Activated CD4-positive, alpha-beta T cell treated with anti-CD3 and anti-CD28 coated beads for 48 hours (primary cell): ENCODE data around the gene ANK2.

Experiments used
- DNase-seq: peaks from one replicate; pipeline ENCODE4 v3.0.0-alpha.2; 2020

The ANK2 gene

GRCh38 chr4:113049421-113050370 lies at the start of gene ANK2:
TSS of gene ANK2 (plus strand) at chr4:113049653. CDS start at chr4:113049729, 76 bp downstream.
- no peak for DNase-seq

- DNase-seq: no peak
These were observed 45.6 kb upstream of the ANK2 start for GRCh38 chr4:113003841-113004240.

DNA sequence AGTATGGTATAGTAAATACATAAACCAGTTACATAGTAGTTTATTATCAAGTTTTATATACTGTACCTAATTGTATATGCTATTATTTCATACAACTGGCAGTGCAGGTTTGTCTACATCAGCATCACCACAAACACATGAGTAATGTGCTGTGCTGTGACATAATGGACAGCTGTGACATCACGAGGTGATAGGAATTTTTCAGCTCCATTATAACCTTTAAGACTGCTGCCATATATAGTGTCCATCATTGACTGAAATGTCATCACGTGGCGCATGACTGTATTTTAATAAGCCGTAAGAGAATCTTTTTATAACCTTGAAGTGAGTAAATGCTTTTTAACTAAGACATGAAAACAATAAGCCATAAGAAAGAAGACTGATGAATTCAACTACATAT lies 44.8 kb upstream of the ANK2 start:
- DNase-seq: no peak

- no peak for DNase-seq
These were observed 42.8 kb upstream of the ANK2 start for GRCh38 chr4:113006632-113007031.

GRCh38 chr4:113007151-113007550 lies 42.3 kb upstream of the ANK2 start:
- no peak for DNase-seq

DNA sequence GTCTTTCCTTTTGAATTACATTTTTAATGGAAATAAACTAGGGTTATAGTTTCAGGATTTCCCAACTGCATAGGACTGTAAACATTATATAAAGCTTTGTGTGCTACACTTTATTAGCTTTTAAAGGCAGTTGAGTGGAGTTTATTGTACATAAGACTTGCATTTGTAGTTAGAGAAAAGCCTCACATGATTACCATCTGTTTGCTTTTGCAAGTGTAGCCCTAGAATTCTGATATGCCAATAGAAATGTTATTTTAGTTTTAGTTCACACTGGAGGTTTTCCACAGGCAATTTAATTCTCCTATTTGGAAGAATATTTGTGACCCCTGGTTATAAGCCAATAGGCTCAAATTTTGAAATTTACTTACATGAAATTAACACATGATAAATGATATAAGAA lies 41.3 kb upstream of the ANK2 start:
- no peak for DNase-seq

GRCh38 chr4:113008716-113009115 lies 40.7 kb upstream of the ANK2 start:
- no peak for DNase-seq

- DNase-seq: no peak
These were observed 40.0 kb upstream of the ANK2 start for GRCh38 chr4:113009461-113009860.

GRCh38 chr4:113012122-113012725 lies 37.2 kb upstream of the ANK2 start:
- DNase-seq: no peak

- no peak for DNase-seq
These were observed 36.7 kb upstream of the ANK2 start for GRCh38 chr4:113012786-113013185.

DNA sequence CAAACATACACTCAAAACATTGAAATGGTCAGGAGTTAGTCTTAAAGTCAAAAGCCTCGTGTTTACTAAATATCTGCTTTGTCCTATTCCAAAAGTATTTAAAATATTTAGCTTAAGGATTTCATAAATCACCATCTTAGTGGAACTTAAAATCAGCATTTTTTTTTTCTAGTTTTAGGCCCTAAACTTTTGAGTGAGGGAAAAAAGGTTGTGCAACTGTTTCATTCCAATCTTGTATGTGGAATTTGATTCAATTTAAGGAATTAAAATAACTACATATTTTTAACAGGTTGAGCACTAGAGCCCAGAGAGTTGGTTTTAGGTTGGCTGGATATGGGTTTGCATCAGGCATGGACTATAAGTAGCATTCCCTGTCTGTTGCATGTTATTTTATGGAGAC lies 35.7 kb upstream of the ANK2 start:
- DNase-seq: no peak

GRCh38 chr4:113016377-113016776 lies 33.1 kb upstream of the ANK2 start:
- no peak for DNase-seq

GRCh38 chr4:113020966-113021365 lies 28.5 kb upstream of the ANK2 start:
- DNase-seq: no peak

DNA sequence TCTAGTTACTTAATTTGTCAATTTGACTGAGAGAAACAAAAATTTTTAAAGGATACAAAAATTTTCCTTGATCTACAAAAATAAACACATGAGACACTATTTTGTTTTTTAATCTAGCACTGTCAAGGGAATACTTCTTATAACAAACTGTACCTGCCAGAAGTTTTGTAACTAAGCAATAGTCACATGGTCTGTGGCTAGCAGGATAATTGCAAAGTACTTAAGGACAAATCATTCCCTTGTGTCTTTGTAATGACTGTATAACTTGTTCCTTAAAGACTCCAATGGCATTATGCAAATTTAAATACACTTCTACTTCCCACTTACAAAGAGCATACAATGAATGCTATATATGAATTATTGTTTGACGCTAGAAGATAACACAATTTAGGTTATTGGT lies 25.1 kb upstream of the ANK2 start:
- no peak for DNase-seq

GRCh38 chr4:113025416-113025815 lies 24.0 kb upstream of the ANK2 start:
- DNase-seq: no peak

DNA sequence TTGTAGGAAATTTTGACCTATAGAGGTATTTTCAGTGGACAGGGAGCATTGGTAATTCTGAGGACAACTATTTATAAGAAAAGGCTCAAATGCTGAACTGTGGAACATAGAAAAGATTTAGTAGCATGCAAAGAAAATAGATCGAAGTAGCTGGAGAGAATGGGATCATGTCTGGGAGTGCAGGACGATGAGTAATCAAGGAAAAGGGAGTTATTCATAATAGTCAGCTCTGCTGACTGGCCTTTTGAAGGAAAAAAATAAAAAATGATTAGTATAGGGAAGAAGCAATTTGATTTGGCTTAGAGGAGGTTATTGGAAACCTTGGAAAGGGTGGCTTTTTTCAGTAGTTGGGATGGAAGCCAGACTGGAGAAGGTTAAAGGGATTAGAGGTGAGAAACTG lies 22.9 kb upstream of the ANK2 start:
- no peak for DNase-seq

GRCh38 chr4:113028074-113028473 lies 21.4 kb upstream of the ANK2 start:
- DNase-seq: no peak

DNA sequence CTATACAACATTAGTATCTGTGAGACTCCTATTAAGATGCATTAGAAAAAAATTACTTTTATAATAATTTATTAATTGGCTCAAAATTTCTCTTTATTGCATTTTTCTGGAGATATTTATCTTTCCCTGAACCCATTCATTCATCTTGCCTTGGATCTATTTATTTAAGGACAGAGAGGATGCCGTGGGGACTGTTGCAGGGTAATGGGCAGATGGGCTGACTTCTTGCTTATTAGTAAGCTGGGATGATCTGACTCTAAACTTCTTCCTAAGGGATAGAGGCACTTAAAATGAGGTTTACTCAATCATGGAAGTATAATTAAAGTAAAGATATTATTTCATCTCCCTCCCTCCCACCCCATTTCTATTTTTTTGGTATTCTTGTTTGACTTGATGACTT lies 18.2 kb upstream of the ANK2 start:
- DNase-seq: no peak

- no peak for DNase-seq
These were observed 8.7 kb upstream of the ANK2 start for GRCh38 chr4:113040793-113041192.

- no peak for DNase-seq
These were observed 7.0 kb upstream of the ANK2 start for GRCh38 chr4:113042502-113042901.

DNA sequence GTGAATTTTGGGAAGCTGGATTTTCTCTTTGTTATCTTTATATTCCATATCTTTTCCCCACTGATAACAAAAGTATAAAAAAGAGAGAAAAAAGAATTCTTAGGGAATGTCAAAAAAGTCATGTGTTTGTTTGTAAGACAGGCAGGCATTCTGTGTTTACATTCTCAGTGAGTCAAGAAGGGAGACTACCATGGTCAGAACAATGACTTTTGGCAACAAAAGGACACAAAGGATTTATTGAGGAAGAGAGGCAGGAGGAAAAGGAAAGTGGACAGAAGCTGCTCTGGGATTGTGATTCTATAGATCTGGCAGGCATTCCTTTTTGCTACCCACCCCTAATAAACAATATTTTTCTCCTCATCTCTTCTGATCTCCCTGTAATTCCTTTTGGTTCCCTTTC lies 5.9 kb upstream of the ANK2 start:
- DNase-seq: no peak

DNA sequence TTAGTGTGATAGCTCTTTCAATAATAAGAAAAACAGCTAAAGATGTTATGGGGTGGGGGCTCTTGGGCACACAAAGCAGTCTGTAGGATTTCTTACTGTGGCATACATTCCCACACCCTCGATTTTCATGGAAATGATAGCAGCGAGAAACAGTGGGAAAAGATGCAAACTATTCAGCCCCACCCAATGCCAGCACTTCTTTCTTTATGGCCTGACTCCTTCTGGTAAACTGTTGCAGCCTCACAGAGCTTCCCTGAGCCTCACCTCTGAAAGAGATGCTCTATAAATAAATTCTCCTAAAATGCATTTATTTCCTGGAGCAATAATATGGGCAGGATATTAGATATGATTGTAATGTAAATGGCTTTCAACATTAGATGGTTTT lies 910 bp downstream of the ANK2 start:
- no peak for DNase-seq

- no peak for DNase-seq
These were observed 1.4 kb downstream of the ANK2 start for GRCh38 chr4:113050837-113051236.

DNA sequence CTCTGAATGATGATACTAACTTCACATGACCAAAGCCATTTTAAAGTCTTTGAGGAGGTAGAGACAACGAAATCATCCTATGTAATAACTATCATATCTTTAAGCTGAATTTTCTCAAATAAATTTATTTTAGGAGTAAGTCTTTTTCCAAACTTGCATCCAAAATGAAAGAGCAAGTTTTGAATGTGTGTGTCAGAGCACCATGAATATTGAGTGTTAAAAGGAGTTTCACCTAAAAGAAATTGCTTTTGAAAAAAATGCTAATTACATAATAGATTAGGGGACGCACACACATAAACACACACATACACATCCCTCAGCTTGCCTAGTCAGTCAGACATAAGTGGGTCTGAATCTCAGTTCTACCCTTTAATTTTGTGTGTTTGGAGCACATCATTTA lies 1.9 kb downstream of the ANK2 start:
- DNase-seq: no peak
